Left hindlimb (tissue), 1 donor: ENCODE data around the gene ZNHIT1.

Experiments
- DNase-seq: peaks from one replicate; pipeline ENCODE4 v3.0.0-alpha.2; 2018

ZNHIT1 gene

DNA sequence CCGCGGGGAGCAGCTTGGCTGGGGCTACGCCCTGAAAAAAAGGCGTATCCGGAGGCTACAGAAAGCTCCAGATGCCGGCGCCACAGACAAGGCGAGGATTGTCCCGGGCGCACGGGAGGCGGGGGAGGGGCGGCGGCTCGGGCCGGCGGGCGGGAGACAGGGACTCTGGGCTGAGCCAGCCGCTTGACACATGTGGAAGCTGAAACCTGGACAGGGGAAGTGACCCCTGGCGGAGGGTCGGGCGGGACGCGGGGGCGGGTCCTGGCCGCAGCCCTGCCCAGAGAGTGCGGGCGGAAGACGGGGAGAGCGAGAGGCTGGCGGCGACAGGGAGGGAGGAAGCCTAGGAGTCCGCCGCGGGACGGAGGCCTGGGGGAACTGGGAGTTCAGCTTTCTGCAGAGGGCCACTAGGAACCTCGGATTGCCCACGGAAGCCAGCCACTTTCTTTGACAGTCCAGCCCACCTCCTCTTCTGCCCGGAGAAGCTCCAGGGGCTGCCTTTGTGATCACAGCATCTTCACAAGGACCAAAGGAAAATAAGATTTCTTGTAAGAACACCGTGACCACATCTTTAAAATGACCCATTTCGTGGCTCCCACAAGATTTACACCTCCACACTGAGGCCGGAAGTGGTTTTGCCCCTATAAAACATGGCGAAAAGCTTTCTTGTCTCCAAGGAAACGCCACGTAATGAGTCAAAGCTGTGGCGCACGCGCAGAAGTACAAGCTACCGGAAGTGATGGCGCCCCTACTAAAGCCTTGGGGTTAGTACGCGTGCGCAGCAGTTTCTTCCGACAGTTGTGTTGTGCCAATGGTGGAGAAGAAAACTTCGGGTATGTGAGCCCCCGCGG, at the start of gene ZNHIT1, which contains the start of gene PLOD3:
TSS of gene ZNHIT1 (plus strand) at position 778 of the 848 bp plus-strand sequence. CDS start at position 809, 31 bp downstream.
TSS of gene PLOD3 (minus strand) at position 194 of the 848 bp plus-strand sequence. CDS start 307 bp downstream, outside the sequence.
- peak; percentile 95 for DNase-seq

- no peak for DNase-seq
Measured at GRCh38 chr7:101168412-101169049, 49.4 kb upstream of the ZNHIT1 start.

DNA sequence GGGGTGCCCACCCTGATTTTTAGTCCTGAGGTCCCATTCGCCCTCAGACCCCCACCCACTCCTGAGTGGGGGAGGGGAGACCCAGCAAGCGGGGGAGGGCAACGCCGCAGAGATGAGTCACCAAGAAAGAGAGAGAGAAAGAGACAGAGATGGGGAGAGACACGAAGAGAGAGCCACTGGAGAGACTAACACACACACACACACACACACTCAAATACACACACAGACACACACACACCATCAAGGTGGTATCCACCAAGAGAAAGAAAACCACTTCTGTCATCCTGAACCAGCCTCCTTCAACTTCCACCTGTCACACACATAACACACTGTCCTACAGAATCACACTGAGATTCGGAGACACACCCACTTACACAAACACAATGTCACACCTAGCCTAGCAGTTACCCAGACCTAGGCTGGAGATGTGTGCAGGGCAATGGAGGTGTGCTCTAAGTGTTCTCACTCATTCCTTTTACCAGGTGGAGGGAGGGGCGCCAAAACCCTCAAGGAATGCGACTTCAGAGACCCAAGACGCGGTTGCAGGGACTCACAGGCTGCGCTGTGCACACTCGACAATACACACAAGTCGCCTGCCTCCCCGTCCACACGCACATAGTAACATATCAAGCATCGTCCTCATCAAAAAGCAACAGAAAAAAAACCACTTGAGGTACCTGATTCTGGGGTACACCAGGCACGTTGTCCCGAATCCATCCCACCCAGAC, 48.7 kb upstream of the ZNHIT1 start:
- no peak for DNase-seq

- peak; percentile 62 for DNase-seq
Measured at GRCh38 chr7:101169838-101170551, 48.0 kb upstream of the ZNHIT1 start.

DNA sequence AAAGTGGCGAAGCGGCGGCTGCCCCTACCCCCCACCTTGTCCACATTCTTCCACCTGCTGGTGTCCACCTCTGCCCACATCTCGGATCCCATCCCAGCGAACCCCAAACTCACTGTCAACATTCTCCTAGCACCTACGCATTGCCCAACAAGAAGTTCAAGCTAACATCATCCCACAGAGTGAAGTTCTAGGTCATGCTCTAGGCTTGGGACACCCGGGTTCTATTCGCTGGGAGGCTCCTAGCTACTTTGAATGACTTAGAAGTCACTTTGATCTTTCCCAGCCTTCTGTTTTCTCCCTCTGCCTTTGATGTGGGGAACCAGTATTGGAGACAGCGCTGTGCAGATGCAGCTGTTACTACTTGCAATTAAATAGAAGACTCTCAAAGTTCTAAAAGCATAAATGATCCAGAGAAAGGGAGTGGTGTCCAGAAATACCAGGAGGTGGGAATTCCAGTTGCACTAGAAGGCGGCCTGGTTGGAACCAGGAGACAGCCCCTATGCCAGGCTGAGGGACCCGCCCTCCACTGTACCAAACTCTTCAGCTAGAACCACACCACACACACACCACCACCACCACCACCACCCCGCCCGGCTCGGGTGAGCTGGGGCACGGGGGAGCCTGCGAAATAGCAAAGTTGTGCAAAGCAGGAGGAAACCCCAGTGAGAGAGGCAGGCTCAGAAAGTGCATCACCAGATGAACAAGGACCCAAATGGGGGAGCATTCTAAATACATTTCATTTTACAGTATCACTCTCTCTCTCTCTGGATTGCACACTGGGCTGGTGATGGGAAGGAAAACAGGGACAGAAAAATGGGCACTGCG, 47.1 kb upstream of the ZNHIT1 start:
- DNase-seq, result no peak

GRCh38 chr7:101171442-101171837, 46.5 kb upstream of the ZNHIT1 start:
- DNase-seq, result no peak

DNA sequence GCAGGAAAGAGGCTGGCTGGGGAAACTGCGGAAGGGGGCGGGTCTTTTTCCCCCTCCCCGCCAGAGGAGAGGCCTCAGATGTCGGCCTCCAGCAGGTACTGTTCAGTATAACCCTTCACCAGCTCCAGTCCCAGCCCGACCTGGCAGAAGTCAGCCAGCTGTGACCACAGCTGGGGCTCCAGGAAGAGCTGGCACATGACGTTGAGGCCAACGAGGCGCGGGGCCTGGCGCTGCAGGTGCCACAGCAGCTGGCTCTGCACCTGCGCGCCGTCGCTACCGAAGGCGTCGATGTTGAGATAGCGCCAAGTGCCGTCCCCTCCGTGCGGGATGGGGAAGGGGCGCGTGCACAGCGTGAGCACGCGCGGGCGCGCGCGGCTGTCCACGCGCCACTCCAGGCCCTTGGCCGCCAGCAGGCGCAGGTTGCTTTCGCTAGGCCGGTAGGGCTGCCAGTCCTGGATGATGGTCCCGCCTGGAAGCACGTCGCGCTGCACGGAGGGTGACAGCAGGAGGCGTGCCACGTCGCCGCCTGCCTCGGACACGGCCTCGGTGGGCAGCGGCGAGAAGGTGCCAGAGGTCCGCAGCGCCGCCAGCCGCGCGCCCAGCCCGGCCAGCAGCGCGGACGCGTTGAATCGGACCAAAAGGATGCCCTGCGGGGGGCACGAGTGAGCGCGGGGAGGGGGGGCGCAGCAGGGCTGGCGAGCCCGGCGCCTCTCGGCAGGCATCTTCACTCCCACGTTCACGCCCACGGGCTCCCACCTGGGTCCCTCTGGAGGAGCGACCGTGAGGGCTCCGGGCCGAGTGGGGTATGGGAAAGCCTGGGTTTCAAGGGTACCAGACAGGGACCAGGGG, 45.7 kb upstream of the ZNHIT1 start:
- no peak for DNase-seq

- DNase-seq, result no peak
Measured at GRCh38 chr7:101172854-101173751, 44.9 kb upstream of the ZNHIT1 start.

GRCh38 chr7:101173752-101174244, 44.2 kb upstream of the ZNHIT1 start:
- no peak for DNase-seq

DNA sequence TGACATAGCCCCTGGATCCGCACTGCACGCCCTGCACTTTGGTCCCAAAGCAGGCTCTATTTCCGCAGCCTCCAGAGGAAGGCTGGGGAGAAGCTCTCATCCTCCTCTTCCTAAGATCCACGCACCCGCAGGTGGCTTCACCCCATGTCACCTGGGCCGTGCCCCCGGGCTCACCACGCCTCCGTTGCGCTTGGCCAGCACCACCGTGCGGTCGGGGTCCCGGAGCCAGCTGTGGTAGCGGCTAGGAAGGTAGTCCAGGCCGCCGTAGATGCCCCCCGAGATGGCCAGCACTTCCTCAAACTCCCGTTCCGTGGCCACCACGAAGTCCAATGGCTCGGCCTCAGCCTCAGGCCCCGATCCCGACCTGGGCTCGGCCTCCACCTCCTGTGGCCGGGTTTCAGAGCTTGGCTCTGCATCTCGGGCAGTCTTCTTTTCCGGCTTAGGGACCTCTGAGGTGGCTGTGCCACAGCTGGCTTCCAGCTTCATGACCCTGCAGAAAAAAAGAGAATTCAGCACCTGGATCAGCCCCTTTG, 43.6 kb upstream of the ZNHIT1 start:
- DNase-seq, result no peak

DNA sequence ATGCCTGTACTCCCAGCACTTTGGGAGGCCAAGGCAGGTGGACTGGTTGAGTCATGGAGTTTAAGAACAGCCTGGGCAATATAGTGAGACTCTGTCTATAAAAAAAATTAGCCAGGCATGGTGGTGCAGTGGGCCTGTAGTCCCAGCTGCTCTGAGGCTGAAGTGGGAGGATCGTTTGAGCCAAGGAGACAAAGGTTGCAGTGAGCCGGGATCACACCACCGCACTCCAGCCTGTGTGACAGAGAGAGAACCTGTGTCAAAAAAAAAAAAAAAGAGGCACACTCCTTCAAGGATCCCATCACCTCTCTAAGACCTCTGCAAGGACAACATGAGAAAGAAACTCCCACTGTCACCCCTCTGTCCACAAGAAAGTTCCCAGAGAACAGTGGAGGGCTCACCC, 42.3 kb upstream of the ZNHIT1 start:
- no peak for DNase-seq

DNA sequence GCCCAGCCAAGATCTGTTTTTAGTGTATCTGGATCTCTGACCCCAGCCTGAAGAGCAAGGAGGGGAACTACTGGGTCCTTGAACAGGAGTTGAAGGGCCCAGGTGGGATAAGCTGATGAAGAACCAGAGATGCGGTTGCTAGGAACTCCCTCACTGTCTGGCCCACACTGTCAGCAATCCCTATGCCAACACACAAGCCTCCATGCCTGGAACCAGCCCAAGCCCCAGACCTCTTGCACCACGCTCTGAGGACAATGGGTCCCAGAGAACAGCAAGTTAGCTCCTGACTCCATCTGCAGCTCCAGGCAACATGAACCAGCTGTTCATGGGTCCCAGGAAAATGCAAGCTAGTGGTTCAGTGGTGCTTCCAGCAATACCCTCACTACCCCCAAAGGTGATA, 40.3 kb upstream of the ZNHIT1 start:
- no peak for DNase-seq

GRCh38 chr7:101179117-101179516, 38.8 kb upstream of the ZNHIT1 start:
- no peak for DNase-seq

GRCh38 chr7:101179713-101180112, 38.3 kb upstream of the ZNHIT1 start:
- DNase-seq, result no peak

- DNase-seq, result no peak
Measured at GRCh38 chr7:101180130-101180755, 37.7 kb upstream of the ZNHIT1 start, which contains the start of gene NAT16. Gene NAT16, minus strand, starts transcription at chr7:101180293. Its CDS starts 5,486 bp downstream, at chr7:101174807.

DNA sequence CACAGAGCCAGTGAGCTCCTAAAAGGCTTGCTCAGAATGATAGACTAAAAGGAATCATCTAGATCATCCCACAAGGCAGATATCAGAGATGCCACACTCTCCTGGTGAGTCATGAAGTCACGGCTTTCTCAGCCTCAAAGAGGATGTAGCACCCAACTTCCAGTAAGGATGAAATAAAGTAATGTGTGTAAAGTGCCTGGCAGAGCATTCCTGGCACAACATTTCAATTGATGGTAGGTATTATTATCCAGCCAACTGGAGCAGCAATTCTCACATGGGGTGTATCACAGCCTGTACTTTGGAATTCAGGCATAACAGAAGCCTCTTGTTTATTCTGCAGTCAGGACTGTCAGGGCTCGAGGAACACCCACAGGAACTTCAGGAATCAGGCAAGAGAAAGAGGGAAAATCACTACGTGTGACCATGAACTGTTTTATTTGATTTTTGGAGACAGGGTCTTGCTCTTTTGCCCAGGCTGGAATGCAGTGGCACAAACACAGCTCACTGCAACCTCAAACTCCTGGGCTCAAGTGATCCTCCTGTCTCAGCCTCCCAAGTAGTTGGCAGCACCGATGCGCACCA, 32.6 kb upstream of the ZNHIT1 start:
- DNase-seq, result no peak

DNA sequence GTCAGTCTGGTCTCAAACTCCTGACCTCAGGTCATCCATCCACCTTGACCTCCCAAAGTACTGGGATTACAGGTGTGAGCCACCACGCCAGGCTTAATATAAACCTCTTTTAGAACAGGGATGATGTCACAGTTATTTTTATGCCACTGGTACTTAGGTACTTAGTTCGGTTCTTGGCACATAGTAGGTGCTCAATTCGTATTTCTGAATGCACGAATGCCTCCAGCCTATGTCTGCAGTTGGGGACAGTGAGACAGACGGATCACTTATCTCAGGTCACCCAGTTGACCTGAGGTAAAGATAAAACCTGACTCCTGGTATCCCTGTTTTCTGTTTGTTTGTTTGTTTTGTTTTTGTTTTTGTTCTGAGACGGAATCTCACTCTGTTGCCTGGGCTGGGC, 31.8 kb upstream of the ZNHIT1 start:
- DNase-seq, result no peak

GRCh38 chr7:101186844-101187428, 31.0 kb upstream of the ZNHIT1 start:
- no peak for DNase-seq
